Measurements from ENCODE around the gene CRK. TPM values are rescaled to one million over a fixed set of nuclear protein-coding genes. Genes with fewer than 3 reads are reported as not detected.
A peak's percentile ranks its signal among the peaks of the same experiment; 100 is the strongest.
"Not testable (repeated sequence)": the region's sequence is repeated elsewhere in the genome, so short reads cannot be mapped to it uniquely, and the experiment has no call there.

Gene CRK
- total and polyA plus RNA-seq, 11 donors: 17.0 to 49.0 (median 42.2) TPM

- Histone ChIP-seq H3K9me3 (no peaks in the 10 kb centered on the region), H3K27ac (peak overlapping the region; percentile 49 to 91 (median 80)), H3K4me1 (peaks cover 0 to 59% (median 30%) of the 10 kb centered on the region in 12 donors), H3K27me3 (no peaks in the 10 kb centered on the region), H3K4me3 (no peak overlapping the region), H3K36me3 (peaks cover 0 to 24% (median 14%) of the 10 kb centered on the region in 9 donors)
- peak; percentile 47 to 63 (median 48) for ATAC-seq
- 13 to 23% (median 17%) methylated on average over 6 of the region's 6 CpGs for WGBS, 4 donors
- DNase-seq: peak; percentile 78 to 92 (median 86)
- intact Hi-C loops (cut with DNase I): no loop called here
- TF ChIP-seq CTCF (IDR thresholded peaks at IDR 0.05) (no peak), POLR2A (IDR thresholded peaks at IDR 0.05) (peak in 1 of 2 donors; percentile 16)
Observed at GRCh38 chr17:1460233-1460632, 4.2 kb upstream of the CRK start.

GRCh38 chr17:1455291-1455796, 688 bp downstream of the CRK start:
- WGBS, 4 donors: 0 to 1% (median 0%) methylated on average over 27 to 31 of the region's 31 CpGs
- intact Hi-C loops (cut with DNase I): loop anchor here (2.0 to 10.0 kb wide), 10 partner anchors 37 to 91 kb away; partner anchors contain the start of genes INPP5K (in 5 of the 10) and MYO1C (in 5 of the 10)
- peaks cover 6 to 61% (median 48%) of the 10 kb centered on the region in 12 donors for H3K4me1 ChIP-seq

GRCh38 chr17:1454541-1454940, 1.5 kb downstream of the CRK start:
- WGBS, 4 donors: 31 to 44% (median 36%) methylated on average over 9 of the region's 9 CpGs
- Histone ChIP-seq H3K36me3 (peaks cover 0 to 21% (median 8%) of the 10 kb centered on the region in 9 donors), H3K4me1 (peaks cover 6 to 59% (median 42%) of the 10 kb centered on the region in 12 donors), H3K4me3 (peak overlapping the region; percentile 84 to 100 (median 94)), H3K27ac (peak overlapping the region; percentile 33 to 99 (median 98)), H3K27me3 (no peaks in the 10 kb centered on the region), H3K9me3 (no peaks in the 10 kb centered on the region)
- ATAC-seq (no peak), DNase-seq (no peak)
- TF ChIP-seq CTCF (IDR thresholded peaks at IDR 0.05) (no peak), POLR2A (IDR thresholded peaks at IDR 0.05) (no peak)
- intact Hi-C loops (cut with DNase I): loop anchor here in 8 of 10 donors (2.0 to 10.0 kb wide), 8 partner anchors 56 to 90 kb away; partner anchors contain the start of gene INPP5K (in 3 of the 8)

More at GRCh38 chr17:1455291-1455796, 688 bp downstream of the CRK start:
- ATAC-seq: peak; percentile 18 to 63 (median 59)
- no peaks in the 10 kb centered on the region for H3K27me3 ChIP-seq
- H3K4me3 ChIP-seq: peak overlapping the region; percentile 84 to 100 (median 94)
- peaks cover 0 to 18% (median 8%) of the 10 kb centered on the region in 9 donors for H3K36me3 ChIP-seq
- H3K9me3 ChIP-seq: no peaks in the 10 kb centered on the region
- DNase-seq: peak; percentile 74 to 85 (median 80)
- peak overlapping the region; percentile 89 to 99 (median 98) for H3K27ac ChIP-seq
- no peak for TF ChIP-seq POLR2A (IDR thresholded peaks at IDR 0.05)
- TF ChIP-seq CTCF (IDR thresholded peaks at IDR 0.05): peak in 11 of 12 donors; percentile 25 to 73 (median 61)

GRCh38 chr17:1453694-1454093, 2.3 kb downstream of the CRK start:
- Histone ChIP-seq H3K27ac (peak overlapping the region in 7 of 12 donors; percentile 16 to 99 (median 97)), H3K4me3 (peak overlapping the region in 1 of 12 donors; percentile 90), H3K36me3 (peaks cover 0 to 27% (median 8%) of the 10 kb centered on the region in 9 donors), H3K4me1 (peaks cover 6 to 67% (median 47%) of the 10 kb centered on the region in 12 donors)
- not testable (repeated sequence) for ATAC-seq, H3K9me3 ChIP-seq, H3K27me3 ChIP-seq, DNase-seq
- WGBS, 4 donors: 89 to 93% (median 91%) methylated on average over 11 of the region's 11 CpGs
- intact Hi-C loops (cut with DNase I): loop anchor here in 8 of 10 donors (2.0 to 10.0 kb wide), 8 partner anchors 55 to 89 kb away; partner anchors contain the start of gene INPP5K (in 3 of the 8)
